Prostate gland (tissue), 2 donors: ENCODE data around the gene HERC5.

ENCODE experiments used
- CTCF ChIP-seq, 4 experiments: fragments of 200-600 bp in 2 of 4; fragments of 450-650 bp in 2 of 4; sonication (generic) in 2 of 4; IDR thresholded peaks; 1 replicate in 3 of 4; 2 replicates in 1 of 4; pipeline ENCODE4 v1.5.1; 2016 to 2019; ENCODE audit warnings: antibody characterized with exemption in 4 of 4, mild to moderate bottlenecking in 2 of 4, moderate library complexity in 2 of 4
- POLR2AphosphoS5 ChIP-seq: sonication (generic); formaldehyde crosslinking; IDR thresholded peaks from one replicate; pipeline ENCODE4 v1.6.1; 2017; ENCODE audit warnings: antibody characterized with exemption

- TF ChIP-seq CTCF (IDR thresholded peaks at IDR 0.05) (no peak), POLR2AphosphoS5 (no peak)
Measured at GRCh38 chr4:88458104-88458740, 1.3 kb downstream of the HERC5 start.
